ENCODE data around the gene VIL1.

The VIL1 gene

GRCh38 chr2:218438596-218438995, 19.7 kb downstream of the VIL1 start:
- TF ChIP-seq ZNF8 (CRISPR knock-in tag; IDR thresholded peaks at IDR 0.05) (no peak), SNAI2 (CRISPR knock-in tag; IDR thresholded peaks at IDR 0.05) (no peak), RARB (CRISPR knock-in tag; IDR thresholded peaks at IDR 0.05) (no peak), ZFP3 (CRISPR knock-in tag; IDR thresholded peaks at IDR 0.05) (no peak), TCF4 (CRISPR knock-in tag; IDR thresholded peaks at IDR 0.05; ENCODE audit: borderline replicate concordance) (no peak), PPARA (CRISPR knock-in tag; IDR thresholded peaks at IDR 0.05; ENCODE audit: borderline replicate concordance) (no peak), POU6F1 (CRISPR knock-in tag; IDR thresholded peaks at IDR 0.05; ENCODE audit: borderline replicate concordance, low read depth) (no peak), OSR1 (CRISPR knock-in tag; IDR thresholded peaks at IDR 0.05) (no peak), TOX (CRISPR knock-in tag; IDR thresholded peaks at IDR 0.05; ENCODE audit: borderline replicate concordance) (no peak), ZNF565 (CRISPR knock-in tag; conservative IDR thresholded peaks at IDR 0.05; ENCODE audit: low read depth) (no peak), CSDC2 (CRISPR knock-in tag; IDR thresholded peaks at IDR 0.05) (no peak), ZC3H10 (CRISPR knock-in tag; IDR thresholded peaks at IDR 0.05) (no peak), ZNF70 (CRISPR knock-in tag; IDR thresholded peaks at IDR 0.05) (no peak), GLIS3 (CRISPR knock-in tag; IDR thresholded peaks at IDR 0.05) (no peak), ESRRG (CRISPR knock-in tag; IDR thresholded peaks at IDR 0.05) (no peak)
- TF ChIP-seq, protein P1, sequence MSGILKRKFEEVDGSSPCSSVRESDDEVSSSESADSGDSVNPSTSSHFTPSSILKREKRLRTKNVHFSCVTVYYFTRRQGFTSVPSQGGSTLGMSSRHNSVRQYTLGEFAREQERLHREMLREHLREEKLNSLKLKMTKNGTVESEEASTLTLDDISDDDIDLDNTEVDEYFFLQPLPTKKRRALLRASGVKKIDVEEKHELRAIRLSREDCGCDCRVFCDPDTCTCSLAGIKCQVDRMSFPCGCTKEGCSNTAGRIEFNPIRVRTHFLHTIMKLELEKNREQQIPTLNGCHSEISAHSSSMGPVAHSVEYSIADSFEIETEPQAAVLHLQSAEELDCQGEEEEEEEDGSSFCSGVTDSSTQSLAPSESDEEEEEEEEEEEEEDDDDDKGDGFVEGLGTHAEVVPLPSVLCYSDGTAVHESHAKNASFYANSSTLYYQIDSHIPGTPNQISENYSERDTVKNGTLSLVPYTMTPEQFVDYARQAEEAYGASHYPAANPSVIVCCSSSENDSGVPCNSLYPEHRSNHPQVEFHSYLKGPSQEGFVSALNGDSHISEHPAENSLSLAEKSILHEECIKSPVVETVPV (CRISPR knock-in tag; IDR thresholded peaks at IDR 0.05), result no peak
- TF ChIP-seq, protein P2, sequence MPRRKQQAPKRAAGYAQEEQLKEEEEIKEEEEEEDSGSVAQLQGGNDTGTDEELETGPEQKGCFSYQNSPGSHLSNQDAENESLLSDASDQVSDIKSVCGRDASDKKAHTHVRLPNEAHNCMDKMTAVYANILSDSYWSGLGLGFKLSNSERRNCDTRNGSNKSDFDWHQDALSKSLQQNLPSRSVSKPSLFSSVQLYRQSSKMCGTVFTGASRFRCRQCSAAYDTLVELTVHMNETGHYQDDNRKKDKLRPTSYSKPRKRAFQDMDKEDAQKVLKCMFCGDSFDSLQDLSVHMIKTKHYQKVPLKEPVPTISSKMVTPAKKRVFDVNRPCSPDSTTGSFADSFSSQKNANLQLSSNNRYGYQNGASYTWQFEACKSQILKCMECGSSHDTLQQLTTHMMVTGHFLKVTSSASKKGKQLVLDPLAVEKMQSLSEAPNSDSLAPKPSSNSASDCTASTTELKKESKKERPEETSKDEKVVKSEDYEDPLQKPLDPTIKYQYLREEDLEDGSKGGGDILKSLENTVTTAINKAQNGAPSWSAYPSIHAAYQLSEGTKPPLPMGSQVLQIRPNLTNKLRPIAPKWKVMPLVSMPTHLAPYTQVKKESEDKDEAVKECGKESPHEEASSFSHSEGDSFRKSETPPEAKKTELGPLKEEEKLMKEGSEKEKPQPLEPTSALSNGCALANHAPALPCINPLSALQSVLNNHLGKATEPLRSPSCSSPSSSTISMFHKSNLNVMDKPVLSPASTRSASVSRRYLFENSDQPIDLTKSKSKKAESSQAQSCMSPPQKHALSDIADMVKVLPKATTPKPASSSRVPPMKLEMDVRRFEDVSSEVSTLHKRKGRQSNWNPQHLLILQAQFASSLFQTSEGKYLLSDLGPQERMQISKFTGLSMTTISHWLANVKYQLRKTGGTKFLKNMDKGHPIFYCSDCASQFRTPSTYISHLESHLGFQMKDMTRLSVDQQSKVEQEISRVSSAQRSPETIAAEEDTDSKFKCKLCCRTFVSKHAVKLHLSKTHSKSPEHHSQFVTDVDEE (CRISPR knock-in tag; IDR thresholded peaks at IDR 0.05), result no peak
- TF ChIP-seq, protein P3, sequence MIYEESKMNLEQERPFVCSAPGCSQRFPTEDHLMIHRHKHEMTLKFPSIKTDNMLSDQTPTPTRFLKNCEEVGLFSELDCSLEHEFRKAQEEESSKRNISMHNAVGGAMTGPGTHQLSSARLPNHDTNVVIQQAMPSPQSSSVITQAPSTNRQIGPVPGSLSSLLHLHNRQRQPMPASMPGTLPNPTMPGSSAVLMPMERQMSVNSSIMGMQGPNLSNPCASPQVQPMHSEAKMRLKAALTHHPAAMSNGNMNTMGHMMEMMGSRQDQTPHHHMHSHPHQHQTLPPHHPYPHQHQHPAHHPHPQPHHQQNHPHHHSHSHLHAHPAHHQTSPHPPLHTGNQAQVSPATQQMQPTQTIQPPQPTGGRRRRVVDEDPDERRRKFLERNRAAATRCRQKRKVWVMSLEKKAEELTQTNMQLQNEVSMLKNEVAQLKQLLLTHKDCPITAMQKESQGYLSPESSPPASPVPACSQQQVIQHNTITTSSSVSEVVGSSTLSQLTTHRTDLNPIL (CRISPR knock-in tag; IDR thresholded peaks at IDR 0.05; ENCODE audit: low read depth), result no peak
- no peak for ATAC-seq

- TF ChIP-seq RARB (CRISPR knock-in tag; IDR thresholded peaks at IDR 0.05) (no peak), ZNF70 (CRISPR knock-in tag; IDR thresholded peaks at IDR 0.05) (no peak), CSDC2 (CRISPR knock-in tag; IDR thresholded peaks at IDR 0.05) (no peak), ZFP30 (CRISPR knock-in tag; IDR thresholded peaks at IDR 0.05) (no peak), ZFP3 (CRISPR knock-in tag; IDR thresholded peaks at IDR 0.05) (no peak), ZNF8 (CRISPR knock-in tag; IDR thresholded peaks at IDR 0.05) (no peak), PPARA (CRISPR knock-in tag; IDR thresholded peaks at IDR 0.05; ENCODE audit: borderline replicate concordance) (no peak), TOX (CRISPR knock-in tag; IDR thresholded peaks at IDR 0.05; ENCODE audit: borderline replicate concordance) (no peak), BACH2 (CRISPR knock-in tag; IDR thresholded peaks at IDR 0.05; ENCODE audit: borderline replicate concordance) (no peak), ZC3H10 (CRISPR knock-in tag; IDR thresholded peaks at IDR 0.05) (no peak), SNAI2 (CRISPR knock-in tag; IDR thresholded peaks at IDR 0.05) (no peak), TCF4 (CRISPR knock-in tag; IDR thresholded peaks at IDR 0.05; ENCODE audit: borderline replicate concordance) (no peak), OSR1 (CRISPR knock-in tag; IDR thresholded peaks at IDR 0.05) (no peak), ZNF565 (CRISPR knock-in tag; conservative IDR thresholded peaks at IDR 0.05; ENCODE audit: low read depth) (no peak), GLIS3 (CRISPR knock-in tag; IDR thresholded peaks at IDR 0.05) (no peak)
- TF ChIP-seq, protein P4, sequence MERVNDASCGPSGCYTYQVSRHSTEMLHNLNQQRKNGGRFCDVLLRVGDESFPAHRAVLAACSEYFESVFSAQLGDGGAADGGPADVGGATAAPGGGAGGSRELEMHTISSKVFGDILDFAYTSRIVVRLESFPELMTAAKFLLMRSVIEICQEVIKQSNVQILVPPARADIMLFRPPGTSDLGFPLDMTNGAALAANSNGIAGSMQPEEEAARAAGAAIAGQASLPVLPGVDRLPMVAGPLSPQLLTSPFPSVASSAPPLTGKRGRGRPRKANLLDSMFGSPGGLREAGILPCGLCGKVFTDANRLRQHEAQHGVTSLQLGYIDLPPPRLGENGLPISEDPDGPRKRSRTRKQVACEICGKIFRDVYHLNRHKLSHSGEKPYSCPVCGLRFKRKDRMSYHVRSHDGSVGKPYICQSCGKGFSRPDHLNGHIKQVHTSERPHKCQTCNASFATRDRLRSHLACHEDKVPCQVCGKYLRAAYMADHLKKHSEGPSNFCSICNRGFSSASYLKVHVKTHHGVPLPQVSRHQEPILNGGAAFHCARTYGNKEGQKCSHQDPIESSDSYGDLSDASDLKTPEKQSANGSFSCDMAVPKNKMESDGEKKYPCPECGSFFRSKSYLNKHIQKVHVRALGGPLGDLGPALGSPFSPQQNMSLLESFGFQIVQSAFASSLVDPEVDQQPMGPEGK (CRISPR knock-in tag; IDR thresholded peaks at IDR 0.05; ENCODE audit: borderline replicate concordance), result no peak
- TF ChIP-seq, protein P2 (CRISPR knock-in tag; IDR thresholded peaks at IDR 0.05), result no peak
- TF ChIP-seq, protein P3 (CRISPR knock-in tag; IDR thresholded peaks at IDR 0.05; ENCODE audit: low read depth), result no peak
- no peak for ATAC-seq
Measured at GRCh38 chr2:218444692-218445357, 25.9 kb downstream of the VIL1 start.
